ENCODE measurements around the gene AGAP1.

The AGAP1 gene

DNA sequence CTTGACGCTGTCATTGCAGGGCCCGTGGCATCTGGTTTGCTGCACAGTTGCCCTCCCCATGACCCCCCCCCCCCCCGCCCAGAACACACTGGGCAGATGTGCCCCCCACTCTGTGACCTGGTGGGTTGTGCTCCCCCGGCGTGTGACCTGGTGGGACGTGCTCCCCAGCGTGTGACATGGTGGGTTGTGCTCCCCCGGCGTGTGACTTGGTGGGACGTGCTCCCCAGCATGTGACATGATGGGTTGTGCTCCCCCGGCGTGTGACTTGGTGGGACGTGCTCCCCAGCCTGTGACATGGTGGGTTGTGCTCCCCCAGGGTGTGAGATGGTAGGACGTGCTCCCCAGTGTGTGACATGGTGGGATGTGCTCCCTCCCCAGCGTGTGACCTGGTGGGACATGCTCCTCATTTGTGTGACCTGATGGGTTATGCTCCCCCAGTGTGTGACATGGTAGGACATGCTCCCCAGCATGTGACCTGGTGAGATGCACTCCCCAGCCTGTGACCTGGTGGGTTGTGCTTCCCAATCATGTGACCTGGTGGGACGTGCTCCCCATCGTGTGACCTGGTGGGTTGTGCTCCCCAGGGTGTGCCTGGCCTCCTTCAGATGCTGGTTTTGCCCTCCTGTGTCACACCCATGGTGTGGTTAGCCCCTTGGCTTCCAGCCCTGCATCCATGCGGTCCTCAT lies 213.7 kb downstream of the AGAP1 start:
- TF ChIP-seq, protein P1, sequence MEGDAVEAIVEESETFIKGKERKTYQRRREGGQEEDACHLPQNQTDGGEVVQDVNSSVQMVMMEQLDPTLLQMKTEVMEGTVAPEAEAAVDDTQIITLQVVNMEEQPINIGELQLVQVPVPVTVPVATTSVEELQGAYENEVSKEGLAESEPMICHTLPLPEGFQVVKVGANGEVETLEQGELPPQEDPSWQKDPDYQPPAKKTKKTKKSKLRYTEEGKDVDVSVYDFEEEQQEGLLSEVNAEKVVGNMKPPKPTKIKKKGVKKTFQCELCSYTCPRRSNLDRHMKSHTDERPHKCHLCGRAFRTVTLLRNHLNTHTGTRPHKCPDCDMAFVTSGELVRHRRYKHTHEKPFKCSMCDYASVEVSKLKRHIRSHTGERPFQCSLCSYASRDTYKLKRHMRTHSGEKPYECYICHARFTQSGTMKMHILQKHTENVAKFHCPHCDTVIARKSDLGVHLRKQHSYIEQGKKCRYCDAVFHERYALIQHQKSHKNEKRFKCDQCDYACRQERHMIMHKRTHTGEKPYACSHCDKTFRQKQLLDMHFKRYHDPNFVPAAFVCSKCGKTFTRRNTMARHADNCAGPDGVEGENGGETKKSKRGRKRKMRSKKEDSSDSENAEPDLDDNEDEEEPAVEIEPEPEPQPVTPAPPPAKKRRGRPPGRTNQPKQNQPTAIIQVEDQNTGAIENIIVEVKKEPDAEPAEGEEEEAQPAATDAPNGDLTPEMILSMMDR (IDR thresholded peaks at IDR 0.05), result no peak

DNA sequence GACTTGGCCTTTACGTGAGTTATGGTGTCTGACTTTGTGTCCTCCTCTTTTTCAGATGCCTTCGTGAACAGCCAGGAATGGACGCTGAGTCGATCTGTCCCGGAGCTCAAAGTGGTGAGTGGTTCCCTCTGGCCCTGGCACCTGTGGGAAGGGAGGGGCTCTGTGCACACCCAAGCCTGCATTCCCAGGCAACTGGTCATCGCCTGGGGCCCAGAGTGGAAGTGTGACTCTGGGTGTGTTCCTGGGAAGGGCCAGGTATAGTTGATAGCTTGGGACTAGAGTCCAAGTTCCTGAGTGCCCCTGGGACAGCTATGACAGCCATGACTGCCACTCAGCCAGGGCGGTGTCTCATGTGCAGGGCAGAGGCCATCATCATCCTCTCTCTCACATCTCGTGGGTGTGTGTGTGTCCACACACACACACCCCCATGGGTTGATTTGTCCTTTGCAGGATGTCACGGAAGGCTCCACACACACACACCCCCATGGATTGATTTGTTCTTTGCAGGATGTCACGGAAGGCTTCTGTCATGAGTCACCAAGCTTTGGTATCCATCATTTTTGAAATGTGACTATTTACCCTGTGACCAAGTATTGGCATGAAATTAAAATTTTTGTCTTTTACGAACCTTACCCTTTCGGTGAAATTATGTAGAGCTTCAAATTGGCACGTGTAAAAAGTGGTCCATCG lies 215.4 kb downstream of the AGAP1 start:
- TF ChIP-seq, protein P1 (IDR thresholded peaks at IDR 0.05), result no peak

DNA sequence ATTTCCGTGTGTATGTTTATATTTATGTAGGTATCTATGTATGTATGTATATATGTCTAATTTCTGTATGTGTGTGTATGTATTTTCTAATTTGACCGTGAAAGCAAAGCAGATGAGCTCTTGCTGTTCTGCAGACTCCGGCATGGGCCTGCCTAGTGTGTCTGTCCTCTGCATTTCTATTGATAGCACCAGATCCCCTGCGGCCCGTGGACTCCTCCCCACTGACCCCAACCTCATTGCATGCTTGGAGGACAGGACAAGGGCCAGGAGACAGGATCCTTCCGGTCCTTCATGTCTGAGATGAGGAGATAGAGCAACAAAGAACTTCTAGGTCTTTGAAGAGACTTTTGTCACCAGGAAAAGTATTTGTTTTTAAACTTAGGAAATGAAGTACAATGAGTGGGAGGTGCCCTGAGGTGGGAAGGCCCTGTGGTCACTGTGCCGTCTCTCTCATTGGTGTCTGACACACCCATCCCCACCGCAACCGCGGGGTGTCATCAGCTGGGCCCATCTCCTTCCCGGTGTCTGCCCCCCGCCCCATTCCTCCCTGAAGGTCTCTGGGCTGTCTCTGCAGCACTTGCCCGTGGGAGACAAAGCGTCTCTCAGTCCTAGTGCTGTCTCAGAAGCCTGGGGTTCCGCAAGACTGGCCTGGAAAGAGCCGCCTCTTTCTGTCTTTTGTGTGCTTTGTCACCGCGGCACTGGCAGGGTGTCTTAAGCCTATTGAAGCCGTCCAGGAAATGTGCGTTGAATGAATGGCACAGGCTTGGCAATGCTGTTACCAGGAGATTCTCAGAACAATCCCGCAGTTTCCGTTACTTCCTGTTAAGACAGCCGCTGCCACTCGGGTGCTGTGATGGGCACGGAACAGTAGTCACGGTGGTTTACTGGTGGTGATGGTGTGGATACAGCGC lies 216.4 kb downstream of the AGAP1 start:
- TF ChIP-seq, protein P1 (IDR thresholded peaks at IDR 0.05), result no peak

DNA sequence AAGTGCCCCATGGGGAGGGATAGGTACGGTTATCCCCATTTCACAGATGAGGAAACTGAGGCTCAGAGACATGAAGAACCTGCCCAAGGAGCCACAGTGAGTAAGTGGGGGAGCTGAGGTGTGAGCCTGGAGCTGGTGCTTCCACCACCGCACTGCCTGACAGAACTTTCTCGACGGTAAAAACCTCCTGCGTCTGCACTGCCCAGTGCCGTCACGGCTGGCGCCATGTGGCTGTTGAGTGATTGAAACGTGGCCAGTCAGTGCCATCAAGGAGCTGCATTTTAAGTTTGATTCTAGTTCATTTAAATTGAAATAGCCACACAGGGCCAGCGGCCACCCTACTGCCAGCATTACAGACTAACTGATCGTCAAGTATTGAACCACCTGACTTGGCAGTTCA lies 217.1 kb downstream of the AGAP1 start:
- TF ChIP-seq, protein P1 (IDR thresholded peaks at IDR 0.05), result no peak

DNA sequence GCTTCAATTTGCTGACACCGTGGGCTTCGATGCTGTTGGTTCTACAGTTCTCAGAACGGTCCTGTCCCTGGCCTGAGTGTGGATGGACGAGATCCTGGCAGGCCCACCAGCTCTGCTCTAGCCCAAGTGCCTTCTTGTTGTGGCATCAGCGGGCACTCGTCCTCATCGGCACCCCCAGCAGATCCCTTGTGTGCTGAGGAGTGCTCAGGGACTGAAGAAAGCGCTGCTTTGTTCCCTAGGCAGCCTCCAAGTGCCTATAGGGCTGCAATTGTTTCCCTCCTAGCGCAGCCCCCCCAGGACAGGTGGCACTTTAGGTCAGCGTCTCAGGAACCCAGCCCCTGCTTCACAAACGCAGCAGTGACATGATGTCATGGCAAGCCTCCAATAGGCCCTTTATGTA lies 217.7 kb downstream of the AGAP1 start:
- TF ChIP-seq, protein P1 (IDR thresholded peaks at IDR 0.05), result no peak

DNA sequence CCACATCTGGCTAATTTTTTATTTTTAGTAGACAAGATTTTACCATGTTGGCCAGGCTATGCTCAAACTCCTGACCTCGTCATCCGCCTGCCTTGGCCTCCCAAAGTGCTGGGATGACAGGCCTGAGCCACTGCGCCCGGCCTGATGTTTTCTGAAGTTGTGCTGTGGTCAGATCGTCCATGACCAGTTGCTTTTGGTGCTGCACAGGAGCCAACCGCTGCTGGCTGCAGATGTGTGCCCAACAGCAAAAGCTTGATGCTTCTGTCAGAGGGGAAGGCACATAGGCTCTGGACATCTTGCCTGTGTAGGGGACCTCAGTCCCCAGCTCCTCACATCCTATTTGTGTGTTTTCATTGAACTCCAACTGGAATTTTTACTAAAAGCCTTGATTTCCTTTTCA lies 218.3 kb downstream of the AGAP1 start:
- TF ChIP-seq, protein P1 (IDR thresholded peaks at IDR 0.05), result no peak

DNA sequence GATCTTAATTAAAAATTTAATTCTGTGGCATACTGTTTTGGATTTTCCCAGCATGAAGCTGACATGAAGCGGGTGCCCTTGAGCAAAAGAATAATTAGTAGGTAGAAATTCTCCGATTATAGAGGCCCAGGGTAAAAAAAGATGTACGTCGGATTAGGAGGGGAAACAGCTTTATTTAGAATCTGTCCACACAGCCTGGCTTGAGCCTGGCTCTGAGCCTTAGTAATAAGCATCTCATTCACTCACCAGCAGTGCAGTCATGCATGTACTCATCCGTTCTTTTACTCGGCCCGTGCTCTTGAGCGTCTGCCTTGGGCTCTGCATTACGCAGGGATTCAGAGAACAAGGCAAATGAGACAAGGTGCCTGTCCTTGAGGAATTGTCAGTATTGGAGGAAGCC lies 219.3 kb downstream of the AGAP1 start:
- TF ChIP-seq, protein P1 (IDR thresholded peaks at IDR 0.05), result no peak

Data from LNCAP (cell line).